DMS153 treated with DMSO at 0.1 percent for 48 hours (cell line): ENCODE results near the gene ADAM12.
"Not testable (repeated sequence)": the region's sequence is repeated elsewhere in the genome, so short reads cannot be mapped to it uniquely, and the experiment has no call there.

Experiments
- DNase-seq: peaks from one replicate; lab custom pipeline; 2025; ENCODE audit not compliant: unreplicated experiment; lab: John Stamatoyannopoulos, UW

Gene ADAM12

GRCh38 chr10:126186766-126187165 lies 201.5 kb downstream of the ADAM12 start:
- DNase-seq: no peak

DNA sequence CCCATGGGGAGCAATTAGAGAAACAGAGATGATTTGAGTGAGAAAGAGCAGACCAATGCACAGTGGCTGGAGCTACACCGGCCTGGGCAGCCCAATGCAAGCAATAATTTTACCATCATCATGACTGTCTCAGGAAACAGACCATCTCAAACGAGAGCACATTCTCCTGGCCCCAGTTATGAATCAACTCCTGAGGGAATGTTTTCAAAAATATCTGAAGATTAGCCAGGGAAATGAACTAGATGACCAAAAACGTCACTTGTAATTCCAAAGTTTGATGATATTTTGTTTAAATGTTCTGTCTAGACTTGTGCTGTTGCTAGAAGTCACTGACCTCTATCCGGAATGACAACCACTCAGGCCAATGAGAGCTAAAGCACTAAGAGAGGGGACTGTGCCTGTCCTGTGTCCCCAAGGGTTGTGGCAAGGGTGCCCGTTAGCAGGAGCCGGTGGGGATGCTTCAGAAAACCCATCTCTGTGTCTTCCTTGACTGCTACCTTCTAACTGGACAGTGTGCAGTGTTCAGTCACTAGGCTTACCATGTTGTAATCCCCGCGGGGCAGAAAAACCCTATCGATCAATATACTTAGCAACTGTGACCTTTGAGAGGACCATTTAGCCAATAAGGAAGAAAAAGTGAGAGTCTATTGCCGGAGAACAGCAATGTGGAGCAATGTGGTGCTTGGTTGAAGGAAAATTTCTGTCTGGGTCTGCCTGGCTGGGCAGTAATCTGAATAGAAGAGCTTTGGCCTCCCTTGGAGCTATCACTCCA lies 202.4 kb downstream of the ADAM12 start:
- no peak for DNase-seq

- no peak for DNase-seq
These were observed 206.7 kb downstream of the ADAM12 start for GRCh38 chr10:126181626-126182025.

DNA sequence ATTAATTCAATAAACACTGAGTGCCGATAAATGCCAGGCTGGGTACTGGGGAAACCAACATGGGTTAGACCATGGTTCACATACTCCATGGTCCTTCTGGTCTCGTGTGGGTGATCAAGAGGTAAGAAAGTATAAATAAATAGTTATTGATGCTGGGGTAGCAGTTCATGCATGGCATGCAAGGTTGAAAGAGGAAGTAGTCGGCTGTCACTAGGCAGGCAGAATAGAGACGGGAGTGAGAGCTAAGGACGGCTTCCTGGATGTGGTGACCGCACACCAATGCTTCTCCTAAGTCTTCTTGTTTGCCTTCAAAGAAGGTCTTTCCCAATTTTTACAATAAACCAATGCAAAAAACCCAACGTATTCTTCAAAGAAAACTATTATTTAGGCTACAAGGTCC lies 208.6 kb downstream of the ADAM12 start:
- no peak for DNase-seq

GRCh38 chr10:126177417-126178030 lies 210.8 kb downstream of the ADAM12 start:
- DNase-seq: no peak

- DNase-seq: no peak
These were observed 212.5 kb downstream of the ADAM12 start for GRCh38 chr10:126175641-126176262.

GRCh38 chr10:126172755-126173154 lies 215.5 kb downstream of the ADAM12 start:
- DNase-seq: not testable (repeated sequence)

DNA sequence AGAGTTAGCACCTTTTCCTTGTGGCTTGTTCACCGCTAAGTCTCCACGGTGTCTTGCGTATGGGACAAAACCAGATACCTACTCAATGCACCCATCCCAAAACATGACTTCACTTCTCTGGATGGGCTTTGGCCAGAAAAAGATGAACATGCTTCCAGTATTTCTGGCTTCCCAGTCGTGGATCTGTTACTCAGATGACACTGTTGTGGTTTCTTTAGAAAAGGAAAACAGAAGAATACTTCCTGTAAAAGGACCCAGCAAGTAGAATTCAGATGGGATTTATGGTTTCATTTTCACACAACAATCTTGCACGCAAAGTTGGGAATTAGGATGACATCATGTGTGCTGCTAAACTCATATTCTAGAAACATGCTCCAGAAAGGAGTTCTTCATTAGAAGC lies 216.7 kb downstream of the ADAM12 start:
- no peak for DNase-seq

- no peak for DNase-seq
These were observed 217.5 kb downstream of the ADAM12 start for GRCh38 chr10:126170776-126171175.

- no peak for DNase-seq
These were observed 217.9 kb downstream of the ADAM12 start for GRCh38 chr10:126170371-126170770.

GRCh38 chr10:126169899-126170298 lies 218.4 kb downstream of the ADAM12 start:
- DNase-seq: no peak

DNA sequence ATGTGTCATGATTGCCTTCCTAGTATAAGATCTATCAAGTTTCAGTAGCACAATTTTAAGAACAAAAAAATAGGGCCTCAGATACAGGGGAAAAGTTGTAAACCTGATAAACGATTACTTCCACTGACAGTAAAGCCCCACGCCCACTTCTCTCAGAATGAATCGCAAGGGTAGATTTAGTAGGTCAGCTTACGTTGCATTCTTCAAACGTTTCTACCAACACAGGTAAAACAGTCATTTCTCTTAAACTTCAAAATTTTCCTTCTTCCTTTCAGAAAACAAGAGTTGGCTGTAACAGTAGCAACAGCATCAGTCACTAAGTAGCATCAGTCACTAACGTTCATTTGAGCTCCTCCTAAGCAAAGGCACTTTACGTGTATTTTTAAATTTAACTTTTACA lies 221.5 kb downstream of the ADAM12 start:
- DNase-seq: no peak

GRCh38 chr10:126165874-126166273 lies 222.4 kb downstream of the ADAM12 start:
- DNase-seq: no peak

GRCh38 chr10:126163506-126163905 lies 224.8 kb downstream of the ADAM12 start:
- no peak for DNase-seq

DNA sequence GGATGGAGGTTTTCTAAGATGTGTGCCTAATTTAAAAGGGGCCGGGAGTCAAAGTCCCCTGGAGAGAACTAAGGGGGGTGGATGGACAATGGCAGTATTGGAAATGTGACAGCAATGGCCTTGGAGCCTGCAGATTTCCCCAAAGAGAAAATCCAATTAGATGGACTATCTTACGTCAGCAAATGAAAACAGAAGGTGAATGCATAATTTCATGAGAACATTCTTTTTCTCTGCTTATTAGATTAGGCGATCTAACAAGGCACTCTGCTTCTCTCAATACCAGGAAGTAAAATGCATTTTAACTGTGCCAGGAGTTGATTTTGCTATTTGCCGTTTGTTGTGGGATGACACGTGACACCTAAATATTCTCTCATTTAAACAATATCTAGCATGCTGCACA lies 226.6 kb downstream of the ADAM12 start:
- no peak for DNase-seq

DNA sequence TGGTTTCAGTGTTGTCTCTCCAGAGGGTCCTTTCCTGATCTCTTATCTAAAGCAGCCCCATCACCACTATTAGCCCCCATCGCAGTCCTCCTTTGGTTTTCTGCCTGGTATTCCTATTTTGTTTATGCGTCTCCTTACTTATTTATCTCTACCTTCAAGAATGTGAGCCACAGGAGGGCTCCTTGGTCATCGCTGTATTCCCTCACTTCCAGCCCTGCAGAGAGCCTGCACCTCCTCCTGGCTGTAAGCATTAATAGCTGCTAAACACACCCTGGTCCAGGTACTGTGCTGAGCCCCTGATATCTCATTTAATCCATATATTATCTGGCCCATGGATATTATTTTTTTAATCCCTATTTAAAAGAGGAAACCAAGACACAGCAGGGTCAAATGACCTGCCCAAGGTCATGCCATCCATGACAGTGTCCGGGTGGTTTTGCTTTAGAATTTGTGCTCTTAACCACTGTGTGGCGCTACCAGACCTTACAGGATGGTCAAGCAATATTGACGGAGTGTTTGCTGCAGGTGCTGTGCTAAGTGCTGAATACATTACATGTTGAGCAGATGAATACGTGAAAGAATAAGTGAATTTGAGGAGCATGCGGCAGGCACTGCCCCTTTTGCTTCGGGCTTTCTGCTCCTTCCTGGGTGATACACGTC lies 227.2 kb downstream of the ADAM12 start:
- no peak for DNase-seq

DNA sequence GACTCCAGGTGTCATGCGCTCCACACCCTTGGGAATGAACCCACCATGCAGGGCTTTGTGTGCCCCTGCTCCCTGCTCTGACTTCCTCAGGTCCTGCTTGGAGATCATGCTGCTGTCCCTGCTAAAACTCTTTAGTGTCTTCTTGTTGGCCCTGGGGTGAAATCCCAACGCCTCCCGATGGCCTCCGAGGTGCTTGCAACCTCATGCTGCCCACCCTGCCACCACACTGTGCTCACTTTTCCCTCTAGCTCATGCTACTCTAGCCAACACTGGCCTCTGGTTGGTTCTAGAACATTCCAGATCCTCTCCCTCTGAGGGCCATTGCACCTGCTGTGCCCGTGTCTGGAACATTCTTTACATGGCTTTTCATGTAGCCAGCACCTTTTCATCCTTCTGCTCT lies 227.7 kb downstream of the ADAM12 start:
- no peak for DNase-seq

- DNase-seq: no peak
These were observed 230.0 kb downstream of the ADAM12 start for GRCh38 chr10:126158133-126158892.

- DNase-seq: no peak
These were observed 231.1 kb downstream of the ADAM12 start for GRCh38 chr10:126157189-126157588.

GRCh38 chr10:126156503-126156902 lies 231.8 kb downstream of the ADAM12 start:
- no peak for DNase-seq

- DNase-seq: peak; percentile 44
These were observed 232.3 kb downstream of the ADAM12 start for GRCh38 chr10:126156012-126156411.
